ENCODE measurements around the gene MOV10.

The MOV10 gene

DNA sequence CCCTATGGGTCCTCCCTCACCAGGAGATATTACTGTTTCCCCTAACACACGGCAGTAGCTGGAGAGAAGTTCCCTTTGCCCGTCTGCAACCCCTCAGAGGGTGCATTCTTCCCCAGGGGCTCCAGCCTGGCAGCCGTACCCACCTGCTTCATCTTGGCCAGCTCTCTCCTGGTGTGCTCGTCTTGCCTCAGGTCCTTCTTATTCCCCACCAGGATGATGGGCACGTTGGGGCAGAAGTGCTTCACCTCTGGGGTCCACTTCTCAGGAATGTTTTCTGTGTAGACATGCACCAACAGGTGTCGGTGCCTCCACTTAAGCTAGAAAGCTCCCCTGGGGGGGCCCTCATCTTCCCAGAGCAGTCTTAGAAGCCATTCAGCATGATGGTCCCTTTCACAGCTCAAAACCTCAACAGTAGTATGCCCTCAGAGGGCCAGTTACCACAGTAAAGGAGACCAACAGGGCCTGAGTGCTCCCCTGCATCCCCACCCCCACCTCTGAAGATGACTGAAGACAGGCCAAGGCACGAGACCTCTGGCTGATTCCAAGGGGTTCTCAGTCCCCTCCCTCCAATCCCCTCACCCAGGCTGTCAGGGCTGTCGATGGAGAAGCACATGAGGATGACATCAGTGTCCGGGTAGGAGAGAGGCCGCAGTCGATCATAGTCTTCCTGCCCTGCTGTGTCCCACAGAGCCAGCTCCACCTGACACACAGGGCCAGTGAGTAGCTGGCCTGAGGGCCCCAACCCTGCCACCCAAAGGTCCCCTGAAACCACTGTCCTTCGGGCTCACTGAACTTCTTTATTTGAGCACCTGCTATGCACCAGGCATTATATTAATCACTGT lies 28.2 kb downstream of the MOV10 start:
- Histone ChIP-seq H3K4me3 (ENCODE audit: low read length) (no peak overlapping the region), H3K9me2 (replicated peaks; ENCODE audit: insufficient read depth, low read length) (no peaks in the 10 kb centered on the region), H3K27me3 (replicated peaks; ENCODE audit: insufficient read depth, low read length) (0 out of 2 replicates have a peak, but pooled peaks cover under 1% of the 10 kb centered on the region), H4K20me1 (ENCODE audit: insufficient read depth, low read length) (no peaks in the 10 kb centered on the region), H3K4me2 (ENCODE audit: low read depth, low read length) (no peak overlapping the region), H2AFZ (ENCODE audit: low read length) (no peak overlapping the region), H3F3A (ENCODE audit: insufficient read depth, low read length) (no peaks in the 10 kb centered on the region), H3K79me2 (ENCODE audit: low read length) (no peaks in the 10 kb centered on the region), H3K36me3 (replicated peaks; ENCODE audit: insufficient read depth, low read length) (no peaks in the 10 kb centered on the region), H3K4me1 (ENCODE audit: low read length) (peaks cover 17% of the 10 kb centered on the region), H3K9me3 (replicated peaks; ENCODE audit: insufficient read depth, low read length) (no peaks in the 10 kb centered on the region), H3K27ac (ENCODE audit: low read length) (no peak overlapping the region), H3K9ac (ENCODE audit: low read length) (no peak overlapping the region)
- no peak for TF ChIP-seq EZH2phosphoT487 (IDR thresholded peaks at IDR 0.05; ENCODE audit: low read length)
- TF ChIP-seq, protein P1, sequence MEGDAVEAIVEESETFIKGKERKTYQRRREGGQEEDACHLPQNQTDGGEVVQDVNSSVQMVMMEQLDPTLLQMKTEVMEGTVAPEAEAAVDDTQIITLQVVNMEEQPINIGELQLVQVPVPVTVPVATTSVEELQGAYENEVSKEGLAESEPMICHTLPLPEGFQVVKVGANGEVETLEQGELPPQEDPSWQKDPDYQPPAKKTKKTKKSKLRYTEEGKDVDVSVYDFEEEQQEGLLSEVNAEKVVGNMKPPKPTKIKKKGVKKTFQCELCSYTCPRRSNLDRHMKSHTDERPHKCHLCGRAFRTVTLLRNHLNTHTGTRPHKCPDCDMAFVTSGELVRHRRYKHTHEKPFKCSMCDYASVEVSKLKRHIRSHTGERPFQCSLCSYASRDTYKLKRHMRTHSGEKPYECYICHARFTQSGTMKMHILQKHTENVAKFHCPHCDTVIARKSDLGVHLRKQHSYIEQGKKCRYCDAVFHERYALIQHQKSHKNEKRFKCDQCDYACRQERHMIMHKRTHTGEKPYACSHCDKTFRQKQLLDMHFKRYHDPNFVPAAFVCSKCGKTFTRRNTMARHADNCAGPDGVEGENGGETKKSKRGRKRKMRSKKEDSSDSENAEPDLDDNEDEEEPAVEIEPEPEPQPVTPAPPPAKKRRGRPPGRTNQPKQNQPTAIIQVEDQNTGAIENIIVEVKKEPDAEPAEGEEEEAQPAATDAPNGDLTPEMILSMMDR (IDR thresholded peaks at IDR 0.05; ENCODE audit: low read length): no peak
- no peak for TF ChIP-seq EZH2 (optimal IDR thresholded peaks at IDR 0.05; ENCODE audit: low read depth, low read length)
- DNase-seq: no peak

DNA sequence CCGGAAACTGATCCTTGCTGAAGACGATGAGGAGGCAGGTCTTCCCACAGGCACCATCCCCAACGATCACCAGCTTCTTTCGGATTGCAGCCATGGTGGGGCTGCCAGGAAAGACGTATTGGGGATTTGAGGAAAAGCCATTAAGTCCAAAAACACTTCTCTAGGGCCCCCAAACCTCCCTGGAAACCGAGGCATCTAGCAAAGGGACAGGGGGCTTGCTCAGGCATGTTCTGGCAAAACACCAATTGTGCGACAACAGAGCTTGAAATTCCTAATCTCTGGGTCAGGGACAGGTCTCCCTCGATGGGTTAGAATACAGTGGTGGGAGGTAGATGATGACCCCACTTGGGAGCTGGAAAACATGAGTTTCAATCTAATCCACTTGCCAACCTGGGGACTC lies 29.2 kb downstream of the MOV10 start:
- no peaks in the 10 kb centered on the region for H3K79me2 ChIP-seq (ENCODE audit: low read length)
- H3K4me3 ChIP-seq (ENCODE audit: low read length): no peak overlapping the region
- H3K9me2 ChIP-seq (replicated peaks; ENCODE audit: insufficient read depth, low read length): no peaks in the 10 kb centered on the region
- no peak overlapping the region for H3K9ac ChIP-seq (ENCODE audit: low read length)
- no peaks in the 10 kb centered on the region for H3K36me3 ChIP-seq (replicated peaks; ENCODE audit: insufficient read depth, low read length)
- H4K20me1 ChIP-seq (ENCODE audit: insufficient read depth, low read length): no peaks in the 10 kb centered on the region
- H3K27me3 ChIP-seq (replicated peaks; ENCODE audit: insufficient read depth, low read length): peaks cover 7% of the 10 kb centered on the region; the same call in 1 of the 2 replicates
- no peak overlapping the region for H3K27ac ChIP-seq (ENCODE audit: low read length)
- no peak overlapping the region for H2AFZ ChIP-seq (ENCODE audit: low read length)
- H3K4me2 ChIP-seq (ENCODE audit: low read depth, low read length): no peak overlapping the region
- no peak for DNase-seq
- no peaks in the 10 kb centered on the region for H3F3A ChIP-seq (ENCODE audit: insufficient read depth, low read length)
- no peak for TF ChIP-seq EZH2phosphoT487 (IDR thresholded peaks at IDR 0.05; ENCODE audit: low read length)
- TF ChIP-seq, protein P1 (IDR thresholded peaks at IDR 0.05; ENCODE audit: low read length): no peak
- no peak for TF ChIP-seq EZH2 (optimal IDR thresholded peaks at IDR 0.05; ENCODE audit: low read depth, low read length)
- no peaks in the 10 kb centered on the region for H3K9me3 ChIP-seq (replicated peaks; ENCODE audit: insufficient read depth, low read length)
- peaks cover 17% of the 10 kb centered on the region for H3K4me1 ChIP-seq (ENCODE audit: low read length)

DNA sequence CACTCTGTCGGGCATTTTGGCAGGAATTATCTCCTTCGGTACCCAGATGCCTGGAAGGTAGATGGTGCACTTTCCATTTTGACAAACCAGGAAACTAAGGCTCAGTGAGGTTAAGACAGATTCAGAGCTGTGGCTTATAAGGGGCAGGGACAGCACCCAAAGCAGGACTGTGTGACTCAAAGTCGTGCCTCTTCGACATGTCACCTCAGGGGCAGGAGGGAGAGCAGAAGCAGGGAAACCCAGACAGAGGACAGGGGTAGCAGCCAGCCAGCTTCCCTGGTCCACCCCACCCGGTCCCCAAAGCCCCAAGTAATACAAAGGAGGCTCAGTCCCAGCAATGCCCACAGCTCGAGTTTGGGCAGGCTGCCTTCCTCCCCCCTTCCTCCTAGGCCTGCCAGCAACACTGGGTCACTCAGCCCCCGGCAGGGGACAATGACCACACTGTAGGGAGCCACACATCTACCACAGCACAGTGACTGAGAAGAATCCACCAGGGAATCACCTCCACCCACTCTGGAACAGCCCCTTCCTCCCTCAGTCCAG lies 30.0 kb downstream of the MOV10 start:
- Histone ChIP-seq H3K9ac (ENCODE audit: low read length) (no peak overlapping the region; the same call in 1 of the 2 replicates), H3K4me1 (ENCODE audit: low read length) (peaks cover 17% of the 10 kb centered on the region), H3K9me2 (replicated peaks; ENCODE audit: insufficient read depth, low read length) (no peaks in the 10 kb centered on the region), H3K9me3 (replicated peaks; ENCODE audit: insufficient read depth, low read length) (no peaks in the 10 kb centered on the region), H3K4me2 (ENCODE audit: low read depth, low read length) (peak overlapping the region; percentile 72; the same call in 1 of the 2 replicates), H2AFZ (ENCODE audit: low read length) (peak overlapping the region; percentile 61; the same call in 1 of the 2 replicates), H3K4me3 (ENCODE audit: low read length) (peak overlapping the region; percentile 40; the same call in 1 of the 2 replicates), H3K36me3 (replicated peaks; ENCODE audit: insufficient read depth, low read length) (no peaks in the 10 kb centered on the region), H3K79me2 (ENCODE audit: low read length) (no peaks in the 10 kb centered on the region), H3K27ac (ENCODE audit: low read length) (no peak overlapping the region), H3K27me3 (replicated peaks; ENCODE audit: insufficient read depth, low read length) (peaks cover 12% of the 10 kb centered on the region; the same call in 1 of the 2 replicates), H4K20me1 (ENCODE audit: insufficient read depth, low read length) (no peaks in the 10 kb centered on the region), H3F3A (ENCODE audit: insufficient read depth, low read length) (no peaks in the 10 kb centered on the region)
- TF ChIP-seq EZH2 (optimal IDR thresholded peaks at IDR 0.05; ENCODE audit: low read depth, low read length) (no peak), EZH2phosphoT487 (IDR thresholded peaks at IDR 0.05; ENCODE audit: low read length) (no peak)
- TF ChIP-seq, protein P1 (IDR thresholded peaks at IDR 0.05; ENCODE audit: low read length): no peak
- no peak for DNase-seq
